Fibroblast of lung (primary cell): ENCODE measurements around the gene C1orf105. TPM values are rescaled to one million over a fixed set of nuclear protein-coding genes. Genes with fewer than 3 reads are reported as not detected.

ENCODE experiments used
- DNase-seq, 2 donors: peaks; one replicate each; pipeline versions ENCODE4 v3.0.0 to v3.0.0-alpha.2; 2010; ENCODE audit warnings: low read depth in 2 of 2
- H2AFZ ChIP-seq: 2 replicates; pipeline ENCODE4 v1.5.1; 2012; ENCODE audit warnings: low read length, control low read depth, inconsistent platforms
- H3K27ac ChIP-seq: 2 replicates; pipeline ENCODE4 v1.5.1; 2011; ENCODE audit warnings: low read length, control low read depth; ENCODE audit not compliant: insufficient read depth
- H3K27me3 ChIP-seq: 2 replicates; pipeline ENCODE4 v1.5.1; 2011; ENCODE audit warnings: mild to moderate bottlenecking, low read length; ENCODE audit not compliant: control insufficient read depth, insufficient read depth
- H3K36me3 ChIP-seq: 2 replicates; pipeline ENCODE4 v1.5.1; 2011; ENCODE audit warnings: low read length; ENCODE audit not compliant: control insufficient read depth, insufficient read depth
- H3K4me1 ChIP-seq: 2 replicates; pipeline ENCODE4 v1.5.1; 2011; ENCODE audit warnings: low read length; ENCODE audit not compliant: control insufficient read depth, insufficient read depth; ENCODE audit errors: extremely low read depth
- H3K4me2 ChIP-seq: 2 replicates; pipeline ENCODE4 v1.5.1; 2011; ENCODE audit warnings: low read length, control low read depth; ENCODE audit not compliant: insufficient read depth; ENCODE audit errors: extremely low read depth
- H3K4me3 ChIP-seq, 4 experiments: fragments of 200-600 bp in 1 of 4; sonication (generic) in 1 of 4; replicated peaks in 1 of 4; 2 replicates each; pipeline ENCODE4 v1.5.1; 2011 to 2016; ENCODE audit warnings: low read length in 4 of 4, low read depth in 3 of 4, mild to moderate bottlenecking in 3 of 4, control low read depth in 2 of 4, inconsistent platforms in 1 of 4, mixed read lengths in 1 of 4; ENCODE audit not compliant: insufficient read depth in 1 of 4; ENCODE audit errors: control extremely low read depth in 1 of 4
- H3K79me2 ChIP-seq: 2 replicates; pipeline ENCODE4 v1.5.1; 2012; ENCODE audit warnings: mild to moderate bottlenecking, low read length, inconsistent platforms; ENCODE audit not compliant: control insufficient read depth, insufficient read depth
- H3K9ac ChIP-seq: 2 replicates; pipeline ENCODE4 v1.5.1; 2011; ENCODE audit warnings: mild to moderate bottlenecking, low read length, control low read depth; ENCODE audit not compliant: insufficient read depth
- H3K9me3 ChIP-seq: 2 replicates; pipeline ENCODE4 v1.5.1; 2012; ENCODE audit warnings: low read depth, low read length; ENCODE audit not compliant: control insufficient read depth, insufficient read depth
- H4K20me1 ChIP-seq: 2 replicates; pipeline ENCODE4 v1.5.1; 2011; ENCODE audit warnings: low read length; ENCODE audit not compliant: control insufficient read depth, insufficient read depth; ENCODE audit errors: extremely low read depth
- EZH2 ChIP-seq: IDR thresholded peaks from 2 replicates; pipeline ENCODE4 v1.5.1; 2012; ENCODE audit warnings: low read length, control low read depth, mild to moderate bottlenecking; ENCODE audit errors: missing control alignments
- polyA plus RNA-seq, 2 donors: library from polyadenylated mRNA; depleted of rRNA in 1 of 2; stranded (reverse) in 1 of 2; unstranded in 1 of 2; fragments of >200 nt; gene quantifications; 2 replicates each; pipeline ENCODE4 v1.2.1, GENCODE V29; 2011 to 2012; ENCODE audit warnings: missing spikeins in 1 of 2
- total RNA-seq: library from RNA; depleted of rRNA; stranded (reverse); fragments of >200 nt; gene quantifications from 2 replicates; pipeline ENCODE4 v1.2.1, GENCODE V29; 2014
- TF ChIP-seq, protein P1 (sequence below), 2 donors: IDR thresholded peaks in 1 of 2; conservative IDR thresholded peaks in 1 of 2; 1 replicate in 1 of 2; 2 replicates in 1 of 2; pipeline ENCODE4 v1.5.1; 2011 to 2012; ENCODE audit warnings: low read length in 2 of 2, control low read depth in 1 of 2, inconsistent platforms in 1 of 2, low read depth in 1 of 2, mild to moderate bottlenecking in 1 of 2

The C1orf105 gene
- total and polyA plus RNA-seq, 2 donors (not counting 1 experiment from before 2014, with no cell fraction given) = not detected

DNA sequence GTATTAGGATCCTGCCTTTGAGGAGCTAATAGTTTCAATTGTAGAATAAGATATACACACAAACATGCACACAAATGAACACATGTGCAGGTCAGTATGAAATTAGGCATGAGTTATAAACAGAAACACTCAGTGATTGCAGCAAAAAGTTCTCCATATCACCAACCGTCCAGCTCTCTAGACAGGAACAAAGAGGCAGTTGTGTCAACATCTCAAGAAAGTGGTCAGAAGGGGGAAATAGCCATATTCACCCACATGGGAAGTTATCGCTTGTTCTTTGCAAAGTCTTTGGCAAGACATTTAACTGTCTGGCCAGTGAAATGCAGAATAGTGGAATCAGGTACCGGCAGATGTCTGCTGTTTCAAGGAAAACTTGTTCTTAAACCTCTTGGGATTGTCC is 52.8 kb downstream of the C1orf105 start:
- Histone ChIP-seq H3K4me2 (no peak overlapping the region), H3K27ac (no peak overlapping the region), H3K36me3 (no peaks in the 10 kb centered on the region), H3K79me2 (no peaks in the 10 kb centered on the region), H2AFZ (no peak overlapping the region), H3K9me3 (no peaks in the 10 kb centered on the region), H3K4me1 (no peaks in the 10 kb centered on the region), H3K9ac (no peak overlapping the region), H3K4me3 (no peak overlapping the region), H3K27me3 (no peaks in the 10 kb centered on the region), H4K20me1 (no peaks in the 10 kb centered on the region)
- no peak for TF ChIP-seq EZH2
- TF ChIP-seq, protein P1, sequence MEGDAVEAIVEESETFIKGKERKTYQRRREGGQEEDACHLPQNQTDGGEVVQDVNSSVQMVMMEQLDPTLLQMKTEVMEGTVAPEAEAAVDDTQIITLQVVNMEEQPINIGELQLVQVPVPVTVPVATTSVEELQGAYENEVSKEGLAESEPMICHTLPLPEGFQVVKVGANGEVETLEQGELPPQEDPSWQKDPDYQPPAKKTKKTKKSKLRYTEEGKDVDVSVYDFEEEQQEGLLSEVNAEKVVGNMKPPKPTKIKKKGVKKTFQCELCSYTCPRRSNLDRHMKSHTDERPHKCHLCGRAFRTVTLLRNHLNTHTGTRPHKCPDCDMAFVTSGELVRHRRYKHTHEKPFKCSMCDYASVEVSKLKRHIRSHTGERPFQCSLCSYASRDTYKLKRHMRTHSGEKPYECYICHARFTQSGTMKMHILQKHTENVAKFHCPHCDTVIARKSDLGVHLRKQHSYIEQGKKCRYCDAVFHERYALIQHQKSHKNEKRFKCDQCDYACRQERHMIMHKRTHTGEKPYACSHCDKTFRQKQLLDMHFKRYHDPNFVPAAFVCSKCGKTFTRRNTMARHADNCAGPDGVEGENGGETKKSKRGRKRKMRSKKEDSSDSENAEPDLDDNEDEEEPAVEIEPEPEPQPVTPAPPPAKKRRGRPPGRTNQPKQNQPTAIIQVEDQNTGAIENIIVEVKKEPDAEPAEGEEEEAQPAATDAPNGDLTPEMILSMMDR (conservative IDR thresholded peaks at IDR 0.05 in 1 of 2, IDR thresholded peaks at IDR 0.05 in 1 of 2; ENCODE audit: low read depth in 1 of 2, low read length in 2 of 2) = no peak
- no peak for DNase-seq

DNA sequence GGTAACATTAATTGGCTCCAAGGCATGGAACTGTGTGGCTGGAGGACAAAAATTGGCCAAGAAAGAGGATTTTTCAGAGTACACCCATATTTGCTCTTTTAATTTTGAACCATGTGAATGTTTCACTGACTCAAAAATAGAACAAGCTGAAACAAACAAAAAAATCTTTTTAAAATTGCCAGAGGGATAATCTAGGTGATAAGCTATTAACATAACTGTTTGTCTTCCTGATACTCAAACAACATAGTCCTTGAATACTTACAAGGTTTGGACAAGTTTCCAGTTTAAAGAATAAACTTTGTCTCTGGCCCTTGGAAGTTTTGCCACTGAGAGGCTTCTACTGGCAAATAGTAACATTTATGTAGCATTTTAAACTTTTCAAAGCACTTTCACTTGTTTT is 53.4 kb downstream of the C1orf105 start:
- Histone ChIP-seq H3K27me3 (no peaks in the 10 kb centered on the region), H2AFZ (no peak overlapping the region), H3K4me3 (no peak overlapping the region), H4K20me1 (no peaks in the 10 kb centered on the region), H3K4me2 (no peak overlapping the region), H3K36me3 (no peaks in the 10 kb centered on the region), H3K27ac (no peak overlapping the region), H3K9me3 (no peaks in the 10 kb centered on the region), H3K9ac (no peak overlapping the region), H3K79me2 (no peaks in the 10 kb centered on the region), H3K4me1 (no peaks in the 10 kb centered on the region)
- DNase-seq = no peak
- TF ChIP-seq EZH2 = no peak
- TF ChIP-seq, protein P1 (conservative IDR thresholded peaks at IDR 0.05 in 1 of 2, IDR thresholded peaks at IDR 0.05 in 1 of 2; ENCODE audit: low read depth in 1 of 2, low read length in 2 of 2) = no peak

DNA sequence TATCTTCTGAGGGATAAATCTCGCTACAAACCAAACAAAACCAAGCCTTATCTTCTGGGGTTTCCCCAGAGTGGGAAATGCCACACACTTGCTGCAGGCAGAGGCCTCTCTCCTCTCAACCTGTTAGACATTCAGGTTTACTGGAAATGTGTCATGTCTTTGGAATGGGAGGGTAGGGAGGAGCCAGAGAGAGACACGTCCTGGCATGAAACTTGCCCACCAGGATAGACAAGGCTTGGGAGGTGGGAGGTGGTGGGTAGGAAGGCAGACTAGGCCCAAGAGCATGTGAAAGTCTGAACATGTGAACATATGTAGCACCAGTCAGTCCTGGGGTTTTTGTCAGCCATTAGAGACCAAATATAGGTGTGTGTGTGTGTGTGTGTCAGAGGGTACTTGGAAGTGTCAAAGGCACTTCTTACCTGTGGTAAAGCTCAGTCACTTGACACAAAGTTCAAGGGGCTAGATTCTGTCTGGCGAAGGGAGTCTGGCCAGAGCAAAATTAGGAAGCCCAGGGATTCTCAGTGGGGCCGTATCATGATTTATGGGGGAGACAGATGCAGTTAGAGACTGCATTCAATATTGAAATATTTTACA is 55.8 kb downstream of the C1orf105 start:
- no peak overlapping the region for H3K9ac ChIP-seq

More for the DNA sequence above, 55.8 kb downstream of the C1orf105 start:
- TF ChIP-seq, protein P1 (conservative IDR thresholded peaks at IDR 0.05 in 1 of 2, IDR thresholded peaks at IDR 0.05 in 1 of 2; ENCODE audit: low read depth in 1 of 2, low read length in 2 of 2) = no peak
- no peak for TF ChIP-seq EZH2
- H3K27me3 ChIP-seq = no peaks in the 10 kb centered on the region
- H3K27ac ChIP-seq = no peak overlapping the region
- H3K36me3 ChIP-seq = no peaks in the 10 kb centered on the region
- no peak overlapping the region for H3K4me2 ChIP-seq
- H4K20me1 ChIP-seq = no peaks in the 10 kb centered on the region
- H2AFZ ChIP-seq = no peak overlapping the region
- H3K79me2 ChIP-seq = no peaks in the 10 kb centered on the region
- H3K9me3 ChIP-seq = no peaks in the 10 kb centered on the region
- DNase-seq = peak in 1 of 2 donors; percentile 46
- no peaks in the 10 kb centered on the region for H3K4me1 ChIP-seq
- H3K4me3 ChIP-seq = no peak overlapping the region
